Gastroesophageal sphincter (tissue), 4 donors: ENCODE results near the gene ADM2. TPM values are rescaled to one million over a fixed set of nuclear protein-coding genes. Genes with fewer than 3 reads are reported as not detected.

ENCODE experiments used
- ATAC-seq: fragments of 150-250 bp; one replicate; pipeline ENCODE4 v1.9.1; 2016; ENCODE audit warnings: mild to moderate bottlenecking, moderate library complexity
- H3K27ac ChIP-seq, 4 donors: fragments of 200-600 bp; sonication (generic) in 3 of 4; 1 replicate in 3 of 4; 2 replicates in 1 of 4; pipeline ENCODE4 v1.5.1; 2016 to 2019
- H3K27me3 ChIP-seq: fragments of 200-600 bp; sonication (generic); one replicate; pipeline ENCODE4 v1.5.1; 2019
- H3K36me3 ChIP-seq, 2 donors: fragments of 200-600 bp; sonication (generic); one replicate each; pipeline ENCODE4 v1.5.1; 2019; ENCODE audit warnings: control low read depth in 1 of 2
- H3K4me1 ChIP-seq, 3 donors: fragments of 200-600 bp; sonication (generic); 1 replicate in 2 of 3; 2 replicates in 1 of 3; pipeline ENCODE4 v1.5.1; 2016 to 2019; ENCODE audit warnings: control low read depth in 2 of 3
- H3K4me3 ChIP-seq, 2 donors: fragments of 200-600 bp; sonication (generic); one replicate each; pipeline ENCODE4 v1.5.1; 2019; ENCODE audit warnings: mild to moderate bottlenecking in 1 of 2, moderate library complexity in 1 of 2
- H3K9me3 ChIP-seq, 3 donors: fragments of 200-600 bp; sonication (generic); one replicate each; pipeline ENCODE4 v1.5.1; 2017 to 2019; ENCODE audit warnings: control low read depth in 2 of 3
- EP300 ChIP-seq: sonication (generic); formaldehyde crosslinking; IDR thresholded peaks from one replicate; pipeline ENCODE4 v1.6.1; 2017; ENCODE audit warnings: antibody characterized with exemption, mild to moderate bottlenecking
- POLR2A ChIP-seq, 2 donors: fragments of 450-650 bp; IDR thresholded peaks; one replicate each; pipeline ENCODE4 v1.6.1; 2017; ENCODE audit warnings: antibody characterized with exemption in 2 of 2, mild to moderate bottlenecking in 2 of 2, moderate library complexity in 1 of 2
- POLR2AphosphoS5 ChIP-seq: sonication (generic); formaldehyde crosslinking; IDR thresholded peaks from one replicate; pipeline ENCODE4 v1.6.1; 2017; ENCODE audit warnings: antibody characterized with exemption
- WGBS, 2 donors: methylation state at CpG; one replicate each; pipeline ENCODE4 v1.1.5; 2018; ENCODE audit warnings: low coverage in 1 of 2; 5-methylcytosine and 5-hydroxymethylcytosine counted together
- total RNA-seq, 4 donors: library from RNA; depleted of rRNA; stranded (reverse); fragments of >200 nt; gene quantifications; one replicate each; pipeline ENCODE4 v1.1.0, GENCODE V29; 2016
- TF ChIP-seq, protein P1 (sequence below), 4 experiments: fragments of 200-600 bp in 2 of 4; fragments of 450-650 bp in 2 of 4; sonication (generic) in 1 of 4; IDR thresholded peaks; one replicate each; pipeline ENCODE4 v1.5.1; 2017 to 2019; ENCODE audit warnings: antibody characterized with exemption in 4 of 4, mild to moderate bottlenecking in 2 of 4, moderate library complexity in 2 of 4

Gene ADM2
- total RNA-seq, 4 donors from 2014 or later: 0.40 TPM; not detected in 3

DNA sequence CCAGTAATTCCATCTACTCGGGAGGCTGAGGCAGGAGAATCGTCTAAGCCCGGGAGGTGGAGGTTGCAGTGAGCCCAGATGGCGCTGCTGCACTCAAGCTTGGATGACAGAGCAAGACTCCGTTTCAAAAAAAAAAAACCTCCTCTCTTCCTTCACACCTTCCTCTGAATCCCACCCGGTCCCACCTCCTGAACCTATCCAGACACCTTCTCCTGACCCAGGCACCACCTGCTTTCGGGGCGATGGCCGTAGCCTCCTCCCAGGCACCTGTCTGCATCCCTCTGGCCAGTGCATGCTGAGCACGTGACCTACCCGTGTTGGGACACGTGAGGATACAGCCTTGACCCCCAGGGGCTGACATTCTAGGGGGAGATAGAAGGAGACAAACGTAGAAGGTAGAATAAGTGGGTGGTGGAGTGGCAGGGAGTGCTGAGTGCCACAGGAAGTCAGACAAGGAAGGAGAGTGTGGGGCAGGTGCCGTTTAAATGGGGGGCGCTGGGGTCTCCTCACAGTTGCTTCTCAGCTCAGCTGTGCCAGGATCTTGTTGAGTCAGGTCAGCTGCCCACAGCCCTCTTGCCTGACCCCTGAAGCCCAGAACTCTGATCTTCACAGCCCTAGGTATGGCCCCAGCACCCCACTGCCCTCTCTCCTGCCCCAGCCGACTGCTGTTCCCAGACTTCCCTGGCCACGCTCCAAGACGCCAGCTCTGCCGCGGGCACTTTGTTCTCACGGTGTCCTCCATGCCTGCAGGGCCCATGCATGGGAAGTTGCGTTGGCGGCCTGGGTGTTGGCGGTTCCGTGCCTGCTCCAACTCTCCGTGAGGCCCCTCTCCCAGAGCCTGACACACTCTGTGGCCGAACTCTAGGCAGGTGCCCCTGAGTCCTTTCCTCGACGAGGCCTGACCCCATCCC, 4.1 kb downstream of the ADM2 start:
- no peak overlapping the region for H3K4me3 ChIP-seq
- WGBS, 2 donors: 52 to 70% methylated on average over 7 to 12 of the region's 29 CpGs
- no peaks in the 10 kb centered on the region for H3K36me3 ChIP-seq
- H3K27me3 ChIP-seq: peaks cover 91% of the 10 kb centered on the region
- no peaks in the 10 kb centered on the region for H3K9me3 ChIP-seq
- H3K27ac ChIP-seq: no peak overlapping the region
- TF ChIP-seq POLR2A (IDR thresholded peaks at IDR 0.05): no peak
- TF ChIP-seq, protein P1, sequence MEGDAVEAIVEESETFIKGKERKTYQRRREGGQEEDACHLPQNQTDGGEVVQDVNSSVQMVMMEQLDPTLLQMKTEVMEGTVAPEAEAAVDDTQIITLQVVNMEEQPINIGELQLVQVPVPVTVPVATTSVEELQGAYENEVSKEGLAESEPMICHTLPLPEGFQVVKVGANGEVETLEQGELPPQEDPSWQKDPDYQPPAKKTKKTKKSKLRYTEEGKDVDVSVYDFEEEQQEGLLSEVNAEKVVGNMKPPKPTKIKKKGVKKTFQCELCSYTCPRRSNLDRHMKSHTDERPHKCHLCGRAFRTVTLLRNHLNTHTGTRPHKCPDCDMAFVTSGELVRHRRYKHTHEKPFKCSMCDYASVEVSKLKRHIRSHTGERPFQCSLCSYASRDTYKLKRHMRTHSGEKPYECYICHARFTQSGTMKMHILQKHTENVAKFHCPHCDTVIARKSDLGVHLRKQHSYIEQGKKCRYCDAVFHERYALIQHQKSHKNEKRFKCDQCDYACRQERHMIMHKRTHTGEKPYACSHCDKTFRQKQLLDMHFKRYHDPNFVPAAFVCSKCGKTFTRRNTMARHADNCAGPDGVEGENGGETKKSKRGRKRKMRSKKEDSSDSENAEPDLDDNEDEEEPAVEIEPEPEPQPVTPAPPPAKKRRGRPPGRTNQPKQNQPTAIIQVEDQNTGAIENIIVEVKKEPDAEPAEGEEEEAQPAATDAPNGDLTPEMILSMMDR (IDR thresholded peaks at IDR 0.05): no peak
- TF ChIP-seq POLR2AphosphoS5: no peak
- no peak for TF ChIP-seq EP300
- ATAC-seq: no peak
- peaks cover 0 to 19% (median 0%) of the 10 kb centered on the region in 3 donors for H3K4me1 ChIP-seq

DNA sequence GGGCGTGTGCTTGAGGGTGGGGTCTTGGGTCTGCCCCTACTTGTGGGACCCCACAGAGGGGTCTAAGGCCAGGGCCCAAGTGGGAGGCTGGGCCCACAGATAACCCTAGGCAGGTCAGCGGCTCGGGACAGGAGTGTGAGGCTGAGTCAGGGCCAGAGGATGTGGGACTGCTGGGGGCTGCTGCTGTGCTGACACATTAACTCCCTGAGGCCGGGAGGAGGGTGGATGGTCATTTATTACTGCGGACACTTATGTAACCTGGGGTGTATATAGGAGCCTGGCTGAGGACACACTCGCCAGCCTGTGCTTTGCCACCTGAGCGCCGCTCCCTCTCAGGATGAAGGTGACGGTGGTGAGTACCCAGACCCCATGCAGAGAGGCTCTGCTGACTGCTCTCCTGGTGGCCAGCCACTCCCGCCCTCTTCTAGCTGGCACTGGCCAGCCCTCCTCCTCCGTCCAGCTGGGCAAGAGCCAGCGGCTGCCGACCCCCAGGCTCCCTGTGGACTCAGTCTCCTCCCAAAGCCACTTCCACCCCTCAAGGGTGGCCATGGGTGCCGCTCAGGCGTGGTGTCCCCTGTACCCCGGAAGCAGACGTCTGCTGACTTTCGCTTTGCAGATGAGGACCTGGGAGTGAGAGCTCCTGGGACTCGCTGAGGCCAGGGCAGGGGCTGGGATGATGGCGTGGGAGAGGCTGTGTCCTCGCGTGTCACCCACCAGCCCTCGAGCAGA, 5.4 kb downstream of the ADM2 start, which contains the start of gene MIOX:
MIOX (plus strand) TSS at position 299 of the 729 bp plus-strand sequence; CDS start at position 338, 39 bp downstream.
- Histone ChIP-seq H3K27me3 (peaks cover 78% of the 10 kb centered on the region), H3K4me3 (no peak within 1 kb of the TSS), H3K36me3 (no peaks in the 10 kb centered on the region), H3K4me1 (peaks cover 0 to 8% (median 0%) of the 10 kb centered on the region in 3 donors), H3K27ac (no peak within 1 kb of the TSS), H3K9me3 (no peaks in the 10 kb centered on the region)
- ATAC-seq: no peak
- no CpG with 5 or more reads among the region's 23 CpGs for WGBS, 2 donors
- TF ChIP-seq, protein P1 (IDR thresholded peaks at IDR 0.05): no peak
- no peak for TF ChIP-seq POLR2AphosphoS5
- no peak for TF ChIP-seq EP300
- TF ChIP-seq POLR2A (IDR thresholded peaks at IDR 0.05): no peak

DNA sequence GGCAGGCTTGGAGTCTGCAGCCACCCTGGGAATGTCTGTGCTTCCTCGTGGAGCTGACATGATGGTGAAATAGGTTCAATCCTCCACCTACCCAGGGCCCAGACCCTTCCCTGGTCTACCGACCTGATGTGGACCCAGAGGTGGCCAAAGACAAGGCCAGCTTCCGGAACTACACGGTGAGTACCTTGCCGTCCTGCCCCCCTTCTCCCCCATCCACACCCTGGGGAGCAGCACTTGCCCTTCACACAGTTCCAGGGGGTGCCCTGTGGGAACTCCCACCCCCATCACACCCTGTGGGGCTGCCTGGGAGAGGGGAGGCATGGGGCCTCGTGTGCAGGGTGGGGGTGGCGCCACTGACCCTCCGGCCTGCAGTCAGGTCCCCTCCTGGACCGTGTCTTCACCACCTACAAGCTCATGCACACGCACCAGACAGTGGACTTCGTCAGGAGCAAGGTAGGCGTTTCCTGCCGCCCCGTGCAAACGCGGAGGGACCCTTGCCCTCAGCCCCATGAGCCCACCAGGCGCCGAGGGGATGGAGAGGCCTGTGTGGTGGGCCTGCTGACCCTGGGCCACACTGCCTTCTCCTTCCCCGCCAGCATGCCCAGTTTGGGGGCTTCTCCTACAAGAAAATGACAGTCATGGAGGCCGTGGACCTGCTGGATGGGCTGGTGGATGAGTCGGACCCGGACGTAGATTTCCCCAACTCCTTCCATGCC, 6.1 kb downstream of the ADM2 start:
- Histone ChIP-seq H3K36me3 (no peaks in the 10 kb centered on the region), H3K9me3 (no peaks in the 10 kb centered on the region), H3K27ac (no peak overlapping the region), H3K4me1 (peaks cover 0 to 1% (median 0%) of the 10 kb centered on the region in 3 donors), H3K27me3 (peaks cover 71% of the 10 kb centered on the region), H3K4me3 (no peak overlapping the region)
- WGBS, 2 donors: no CpG with 5 or more reads among the region's 23 CpGs
- TF ChIP-seq, protein P1 (IDR thresholded peaks at IDR 0.05): no peak
- TF ChIP-seq POLR2A (IDR thresholded peaks at IDR 0.05) (no peak), EP300 (no peak), POLR2AphosphoS5 (no peak)
- no peak for ATAC-seq

- TF ChIP-seq POLR2A (IDR thresholded peaks at IDR 0.05): no peak
- no peak for TF ChIP-seq EP300
- TF ChIP-seq POLR2AphosphoS5: no peak
- TF ChIP-seq, protein P1 (IDR thresholded peaks at IDR 0.05): no peak
- H3K4me3 ChIP-seq: no peak overlapping the region
- H3K9me3 ChIP-seq: no peaks in the 10 kb centered on the region
- H3K27me3 ChIP-seq: peaks cover 64% of the 10 kb centered on the region
- H3K4me1 ChIP-seq: no peaks in the 10 kb centered on the region
- ATAC-seq: no peak
- no peaks in the 10 kb centered on the region for H3K36me3 ChIP-seq
- WGBS, 2 donors: 100% methylated on average over 1 of the region's 18 CpGs; no CpG with 5 or more reads in 1 of the 2 donors
- no peak overlapping the region for H3K27ac ChIP-seq
These were observed 6.8 kb downstream of the ADM2 start for GRCh38 chr22:50488006-50488677.
